Stimulated activated CD4-positive, alpha-beta T cell treated with anti-CD3 and anti-CD28 coated beads, TNF-alpha, amount 100 ng/mL, for 1 hour (primary cell): ENCODE measurements around the gene STK33.

ENCODE experiments used
- DNase-seq, 3 donors: peaks; one replicate each; pipeline ENCODE4 v3.0.0-alpha.2; 2020; ENCODE audit warnings: low read depth in 3 of 3, low spot score in 1 of 3

The STK33 gene

GRCh38 chr11:8375932-8376331 is 218.1 kb downstream of the STK33 start:
- no peak for DNase-seq

- no peak for DNase-seq
Observed at GRCh38 chr11:8375460-8375859, 218.6 kb downstream of the STK33 start.

- no peak for DNase-seq
Observed at GRCh38 chr11:8374716-8375115, 219.3 kb downstream of the STK33 start.

GRCh38 chr11:8373519-8374432 is 220.3 kb downstream of the STK33 start:
- no peak for DNase-seq

- no peak for DNase-seq
Observed at GRCh38 chr11:8372641-8373381, 221.2 kb downstream of the STK33 start.

- no peak for DNase-seq
Observed at GRCh38 chr11:8371516-8371884, 222.5 kb downstream of the STK33 start.

GRCh38 chr11:8370812-8371515 is 223.1 kb downstream of the STK33 start:
- no peak for DNase-seq

- DNase-seq, result no peak
Observed at GRCh38 chr11:8369592-8370205, 224.3 kb downstream of the STK33 start.

GRCh38 chr11:8368772-8369171 is 225.3 kb downstream of the STK33 start:
- DNase-seq, result no peak

GRCh38 chr11:8368194-8368593 is 225.8 kb downstream of the STK33 start:
- no peak for DNase-seq

- DNase-seq, result no peak
Observed at GRCh38 chr11:8366316-8366715, 227.7 kb downstream of the STK33 start.

- DNase-seq, result no peak
Observed at GRCh38 chr11:8365216-8365941, 228.6 kb downstream of the STK33 start.

- no peak for DNase-seq
Observed at GRCh38 chr11:8363921-8364320, 230.1 kb downstream of the STK33 start.

- DNase-seq, result no peak
Observed at GRCh38 chr11:8362899-8363298, 231.1 kb downstream of the STK33 start.

GRCh38 chr11:8362491-8362890 is 231.5 kb downstream of the STK33 start:
- DNase-seq, result no peak

- DNase-seq, result no peak
Observed at GRCh38 chr11:8361664-8362210, 232.3 kb downstream of the STK33 start.

- no peak for DNase-seq
Observed at GRCh38 chr11:8361206-8361605, 232.8 kb downstream of the STK33 start.

GRCh38 chr11:8360086-8360828 is 233.8 kb downstream of the STK33 start:
- DNase-seq, result no peak

- no peak for DNase-seq
Observed at GRCh38 chr11:8359521-8359920, 234.5 kb downstream of the STK33 start.
